Central memory CD4-positive, alpha-beta T cell (primary cell): ENCODE measurements around the gene LDLRAD4.
A peak's percentile ranks its signal among the peaks of the same experiment; 100 is the strongest.
"Not testable (repeated sequence)": the region's sequence is repeated elsewhere in the genome, so short reads cannot be mapped to it uniquely, and the experiment has no call there.

ENCODE experiments used
- DNase-seq: peaks from one replicate; pipeline ENCODE4 v3.0.0; 2022

The LDLRAD4 gene

GRCh38 chr18:13253786-13254688 lies 35.5 kb downstream of the LDLRAD4 start:
- no peak for DNase-seq

DNA sequence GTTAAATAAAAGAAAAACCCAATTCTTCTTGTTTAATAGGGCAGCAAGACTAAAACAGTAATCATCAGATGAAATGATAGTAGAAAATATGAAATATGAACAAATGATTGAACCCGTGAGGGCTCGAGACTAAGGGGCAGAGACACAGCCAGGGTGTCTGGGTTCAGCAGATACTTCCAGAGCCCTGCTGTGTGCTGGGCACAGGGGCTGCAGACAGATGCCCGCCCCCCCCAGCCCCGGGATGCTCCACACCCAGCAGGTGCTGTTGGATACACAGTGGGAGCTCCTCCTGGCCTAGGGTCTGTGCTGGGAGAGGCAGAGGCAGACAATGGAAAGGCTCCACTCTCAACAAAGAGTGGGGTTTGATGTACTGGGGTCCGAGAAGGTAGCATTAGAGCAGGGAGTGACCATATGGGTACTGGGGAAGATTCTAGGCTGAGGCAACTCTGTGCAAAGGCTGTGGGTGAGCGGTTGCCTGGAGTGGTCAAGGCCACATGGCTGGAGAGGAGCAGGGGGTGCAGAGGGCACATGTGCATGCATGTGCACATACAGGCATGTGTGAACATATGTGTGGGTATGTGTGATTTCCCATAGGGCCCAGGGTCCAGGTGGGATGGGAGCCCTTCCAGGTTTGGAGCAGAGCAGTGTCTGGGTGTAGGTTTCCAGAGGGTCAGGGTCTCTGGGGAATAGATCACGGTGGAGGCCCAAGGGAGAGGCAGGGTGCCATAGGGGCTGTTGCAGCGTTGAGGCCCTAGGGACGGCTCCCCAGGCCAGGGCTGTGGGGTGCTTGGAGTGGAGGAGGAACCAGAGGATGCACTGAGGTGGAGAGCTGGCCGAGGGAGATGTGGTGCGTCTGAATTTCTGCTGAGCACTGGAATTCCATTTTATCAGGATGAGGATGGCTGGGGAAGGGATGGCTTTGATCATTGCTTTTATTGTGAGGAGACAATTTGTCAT lies 36.7 kb downstream of the LDLRAD4 start:
- DNase-seq, result no peak

GRCh38 chr18:13256444-13257305 lies 38.1 kb downstream of the LDLRAD4 start:
- no peak for DNase-seq

GRCh38 chr18:13257361-13257980 lies 38.9 kb downstream of the LDLRAD4 start:
- no peak for DNase-seq

- no peak for DNase-seq
These were observed 40.4 kb downstream of the LDLRAD4 start for GRCh38 chr18:13258921-13259320.

- no peak for DNase-seq
These were observed 41.1 kb downstream of the LDLRAD4 start for GRCh38 chr18:13259701-13260100.

DNA sequence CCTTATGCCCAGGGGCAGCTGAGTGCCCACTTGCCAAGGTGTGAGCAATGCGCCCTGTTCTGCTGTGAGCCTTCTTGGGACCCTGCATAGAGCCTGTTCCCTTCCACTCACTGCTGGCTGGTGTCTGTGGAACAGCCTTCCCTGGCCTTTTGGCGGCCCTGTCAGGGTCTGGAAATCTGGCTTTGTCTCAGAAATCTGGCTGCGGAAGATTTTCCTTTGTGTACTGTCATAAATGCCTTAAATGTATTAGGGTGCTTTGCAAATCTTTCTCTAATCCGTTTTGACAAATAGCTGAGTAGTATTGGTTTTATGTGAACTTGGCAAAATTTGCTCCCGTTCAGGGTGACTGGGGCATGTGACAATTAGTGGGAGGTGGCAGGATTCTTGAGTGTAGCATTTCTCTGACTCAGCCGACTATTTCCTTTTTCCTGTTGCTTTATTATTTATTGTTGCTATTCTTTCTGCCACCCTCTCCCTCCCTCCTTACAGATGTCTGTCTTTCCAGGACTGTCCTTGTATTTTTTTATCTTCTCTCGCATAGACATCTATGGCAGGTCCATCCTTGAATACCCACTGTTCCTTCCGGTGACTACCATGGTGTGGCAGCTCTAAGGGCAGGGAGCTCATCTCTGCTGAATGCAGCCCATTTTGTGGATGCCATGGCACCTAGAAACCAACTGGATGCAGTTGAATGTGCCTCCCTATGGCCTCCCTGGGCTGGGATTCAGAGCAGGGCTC lies 41.8 kb downstream of the LDLRAD4 start:
- no peak for DNase-seq

- DNase-seq, result no peak
These were observed 42.5 kb downstream of the LDLRAD4 start for GRCh38 chr18:13260935-13261640.

- DNase-seq, result no peak
These were observed 43.2 kb downstream of the LDLRAD4 start for GRCh38 chr18:13261661-13262357.

DNA sequence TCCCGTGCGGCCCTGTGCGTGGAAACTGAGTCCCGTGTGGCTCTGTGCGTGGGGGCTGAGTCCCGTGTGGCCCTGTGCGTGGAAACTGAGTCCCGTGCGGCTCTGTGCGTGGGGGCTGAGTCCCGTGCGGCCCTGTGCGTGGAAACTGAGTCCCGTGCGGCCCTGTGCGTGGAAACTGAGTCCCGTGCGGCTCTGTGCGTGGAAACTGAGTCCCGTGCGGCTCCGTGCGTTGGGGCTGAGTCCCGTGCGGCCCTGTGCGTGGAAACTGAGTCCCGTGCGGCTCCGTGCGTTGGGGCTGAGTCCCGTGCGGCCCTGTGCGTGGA lies 43.8 kb downstream of the LDLRAD4 start:
- DNase-seq, result not testable (repeated sequence)

DNA sequence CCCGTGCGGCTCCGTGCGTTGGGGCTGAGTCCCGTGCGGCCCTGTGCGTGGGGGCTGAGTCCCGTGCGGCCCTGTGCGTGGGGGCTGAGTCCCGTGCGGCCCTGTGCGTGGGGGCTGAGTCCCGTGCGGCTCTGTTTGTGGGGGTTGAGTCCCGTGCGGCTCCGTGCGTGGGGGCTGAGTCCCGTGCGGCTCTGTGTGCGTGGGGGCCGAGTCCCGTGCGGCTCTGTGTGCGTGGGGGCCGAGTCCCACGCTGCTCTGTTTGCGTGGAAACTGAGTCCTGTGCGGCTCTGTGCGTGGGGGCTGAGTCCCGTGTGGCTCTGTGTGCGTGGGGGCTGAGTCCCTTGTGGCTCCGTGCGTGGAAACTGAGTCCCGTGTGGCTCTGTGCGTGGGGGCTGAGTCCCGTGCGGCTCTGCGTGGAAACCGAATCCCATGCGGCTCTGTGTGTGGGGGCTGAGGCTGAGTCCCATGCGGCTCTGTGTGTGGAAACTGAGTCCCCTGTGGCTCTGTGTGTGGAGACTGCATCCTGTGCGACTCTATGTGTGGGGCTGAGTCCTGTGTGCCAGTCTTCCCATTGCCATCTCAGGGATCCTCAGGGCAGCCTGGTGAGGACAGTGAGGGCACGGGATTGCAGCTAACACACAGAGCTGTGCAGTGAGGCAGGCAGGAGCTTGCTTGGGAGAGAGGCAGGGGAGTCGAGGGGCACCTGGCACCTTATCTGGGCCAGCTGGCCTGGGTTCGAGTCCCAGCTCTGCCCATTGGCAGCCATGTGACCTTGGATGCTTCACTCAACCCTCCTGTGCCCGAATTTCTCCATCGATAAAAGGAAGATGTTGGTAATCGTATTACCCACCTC lies 44.5 kb downstream of the LDLRAD4 start:
- DNase-seq, result no peak

DNA sequence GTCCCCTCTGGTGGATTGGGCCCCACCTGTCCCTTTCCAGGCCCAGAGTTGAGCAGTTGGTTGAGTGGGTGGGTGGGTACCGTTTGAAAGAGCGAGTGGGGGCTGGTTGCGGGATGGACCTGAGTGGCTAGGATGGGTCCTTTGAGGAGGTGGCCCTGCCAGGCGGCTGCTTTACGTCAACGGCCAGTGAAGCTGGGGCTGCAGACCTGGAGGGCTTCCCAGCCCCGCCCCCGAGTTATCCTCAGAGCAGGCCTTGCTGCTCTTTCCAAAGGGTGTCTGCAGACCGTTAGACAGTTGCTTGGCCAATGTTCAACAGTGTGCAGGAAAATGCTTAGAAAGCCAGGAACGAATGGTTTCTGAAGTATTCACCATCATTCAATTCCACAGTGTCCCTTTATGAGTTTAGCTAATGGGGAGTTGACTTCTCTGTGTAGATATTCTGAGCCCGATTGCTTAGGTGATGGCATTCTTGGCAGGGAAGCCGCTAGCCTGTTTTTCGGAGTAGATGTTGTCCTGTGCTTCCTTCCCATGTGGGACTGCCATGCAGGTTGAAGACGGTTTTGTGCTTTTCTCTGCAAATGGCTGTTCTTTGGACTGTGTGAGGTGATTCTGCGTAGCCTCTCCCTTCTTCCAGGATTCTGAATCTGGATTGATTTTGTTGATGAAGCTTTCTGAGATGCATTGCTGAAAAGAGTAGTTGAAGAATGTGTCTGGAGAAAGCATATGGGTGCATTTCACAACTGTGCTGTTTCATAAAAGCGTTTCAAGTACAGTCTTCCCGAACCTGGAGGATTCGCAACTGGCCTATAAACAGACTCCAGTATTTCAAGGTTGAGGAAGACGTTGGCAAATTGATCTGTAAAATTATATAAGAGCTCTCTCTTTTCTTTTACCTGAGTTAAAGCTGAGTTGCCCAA lies 45.8 kb downstream of the LDLRAD4 start:
- no peak for DNase-seq

DNA sequence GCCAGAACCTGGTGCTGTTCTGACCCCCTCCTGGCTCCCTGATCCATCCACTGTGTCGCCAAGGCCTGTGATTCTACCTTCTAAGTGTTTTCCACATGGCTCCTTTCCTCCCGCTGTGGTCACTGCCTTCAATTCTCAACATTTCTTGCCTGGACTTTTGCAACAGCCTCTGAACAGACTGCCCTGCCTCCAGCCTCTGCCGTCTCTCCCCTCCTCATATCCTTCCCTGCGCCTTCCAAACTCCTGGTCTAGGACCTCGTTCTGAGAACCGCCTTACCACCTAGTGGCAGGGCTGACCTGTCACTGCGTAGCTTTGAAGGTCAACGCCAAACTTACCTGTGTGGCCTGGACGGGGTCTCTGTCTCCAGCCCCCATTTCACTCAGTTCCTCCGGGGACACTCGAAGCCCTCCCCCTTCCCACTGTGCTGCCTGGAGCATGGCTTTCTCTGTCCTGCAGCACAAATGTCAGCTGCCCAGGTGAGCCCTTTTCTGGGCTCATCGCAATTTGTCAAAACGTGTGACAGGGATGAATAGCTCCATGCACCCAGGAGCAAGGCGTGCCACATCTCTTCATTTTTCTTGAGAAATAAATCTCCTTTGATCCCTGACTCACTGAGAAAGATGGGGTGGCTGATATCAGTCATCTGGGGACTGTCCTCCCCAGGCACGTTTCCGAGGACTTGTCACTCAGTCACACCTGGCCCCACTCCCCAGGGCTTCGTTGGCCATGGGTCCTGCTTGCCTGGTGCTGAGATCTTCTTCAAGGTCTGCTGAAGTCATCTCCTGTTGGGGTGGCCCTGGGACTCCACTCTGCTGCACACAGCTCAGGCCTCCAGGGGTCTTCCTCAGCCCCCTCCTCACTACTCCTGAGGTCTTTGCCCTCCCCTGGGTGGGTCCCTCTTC lies 46.7 kb downstream of the LDLRAD4 start:
- no peak for DNase-seq

DNA sequence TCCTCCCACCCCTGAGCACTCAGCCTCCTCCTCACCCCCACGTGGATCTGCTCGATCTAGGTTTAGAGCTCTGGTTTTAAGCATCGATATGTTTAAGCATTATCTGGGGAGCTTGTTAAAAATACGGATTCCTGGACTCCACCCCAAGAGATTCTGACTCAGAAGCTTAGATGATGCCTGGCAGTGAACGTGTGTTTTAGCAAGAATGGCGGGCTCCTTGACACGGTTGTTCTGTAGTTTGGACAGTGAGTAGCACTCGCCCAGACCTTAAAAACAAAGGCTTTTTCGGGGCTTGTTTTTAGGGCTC lies 47.3 kb downstream of the LDLRAD4 start:
- DNase-seq, result no peak

DNA sequence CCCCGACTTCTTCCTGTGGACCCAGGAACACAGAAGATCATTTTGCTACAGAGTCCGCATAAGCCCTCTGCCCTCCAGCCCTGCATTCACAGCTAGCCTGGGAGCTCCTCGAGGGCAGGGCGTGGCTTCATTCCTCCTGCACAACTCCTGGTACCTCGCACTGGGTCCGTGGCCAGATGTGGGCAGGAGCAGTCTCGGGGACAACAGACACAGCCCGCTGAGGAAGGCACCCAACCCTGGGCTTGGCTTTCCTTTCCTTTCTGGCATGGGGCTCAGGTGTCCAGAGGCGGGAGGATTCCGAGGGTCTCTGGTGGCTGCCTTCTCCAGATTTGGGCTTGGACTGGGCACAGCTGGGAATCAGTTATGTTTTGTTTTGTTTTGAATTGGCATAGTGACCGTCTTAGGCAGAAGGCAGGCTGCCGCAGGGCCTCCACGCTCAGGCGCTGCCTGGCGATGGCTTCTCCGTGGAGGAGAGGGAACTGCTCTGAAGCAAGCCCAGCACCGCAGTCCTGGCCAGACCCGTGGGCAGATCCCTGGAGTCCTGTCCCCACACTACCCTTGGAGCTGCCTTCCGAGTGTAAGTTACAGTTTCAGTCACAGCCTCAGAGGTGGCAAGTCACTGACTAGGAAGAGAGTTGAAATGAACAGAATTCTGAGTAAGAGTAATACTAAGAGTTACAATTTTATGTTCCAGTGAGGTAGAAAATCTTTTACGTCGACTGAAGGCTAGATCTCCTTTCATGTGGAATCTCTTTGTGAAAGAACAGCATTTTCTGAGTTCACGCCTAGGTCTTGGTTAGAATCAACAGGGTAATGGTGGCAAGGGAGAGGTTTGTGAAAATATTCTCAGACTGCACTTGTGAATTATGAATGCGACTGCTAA lies 47.9 kb downstream of the LDLRAD4 start:
- peak; percentile 46 for DNase-seq

DNA sequence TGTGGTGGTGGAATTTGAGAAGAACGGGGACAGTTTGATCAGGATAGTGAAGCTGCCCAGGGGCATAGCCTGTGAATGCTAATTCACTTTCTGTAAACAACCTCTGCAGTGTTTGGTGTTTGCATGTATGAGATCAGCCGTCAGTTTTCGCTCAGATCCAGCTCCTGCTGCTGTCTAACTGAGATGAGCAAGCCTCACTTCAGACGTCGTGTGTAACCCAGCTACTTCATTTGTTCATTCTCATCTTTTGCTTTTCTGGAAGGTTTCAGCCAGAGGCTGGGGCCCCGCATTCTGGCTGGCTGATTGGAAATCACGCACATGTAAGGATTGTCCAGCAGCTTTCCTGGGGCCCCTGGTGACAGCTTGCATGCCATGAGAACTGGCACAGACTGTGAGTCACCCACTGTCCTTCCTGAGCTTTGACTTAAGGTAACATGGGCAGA lies 48.9 kb downstream of the LDLRAD4 start:
- DNase-seq, result no peak
